HG02938 (cell line): ENCODE data around the gene RNF220.

Experiments used
- ATAC-seq: cut with Tn5 transposase; IDR thresholded peaks from one replicate; pipeline ENCODE4 v1.9.1; 2021; ENCODE audit warnings: mild to moderate bottlenecking, moderate library complexity; ENCODE audit not compliant: unreplicated experiment

The RNF220 gene

DNA sequence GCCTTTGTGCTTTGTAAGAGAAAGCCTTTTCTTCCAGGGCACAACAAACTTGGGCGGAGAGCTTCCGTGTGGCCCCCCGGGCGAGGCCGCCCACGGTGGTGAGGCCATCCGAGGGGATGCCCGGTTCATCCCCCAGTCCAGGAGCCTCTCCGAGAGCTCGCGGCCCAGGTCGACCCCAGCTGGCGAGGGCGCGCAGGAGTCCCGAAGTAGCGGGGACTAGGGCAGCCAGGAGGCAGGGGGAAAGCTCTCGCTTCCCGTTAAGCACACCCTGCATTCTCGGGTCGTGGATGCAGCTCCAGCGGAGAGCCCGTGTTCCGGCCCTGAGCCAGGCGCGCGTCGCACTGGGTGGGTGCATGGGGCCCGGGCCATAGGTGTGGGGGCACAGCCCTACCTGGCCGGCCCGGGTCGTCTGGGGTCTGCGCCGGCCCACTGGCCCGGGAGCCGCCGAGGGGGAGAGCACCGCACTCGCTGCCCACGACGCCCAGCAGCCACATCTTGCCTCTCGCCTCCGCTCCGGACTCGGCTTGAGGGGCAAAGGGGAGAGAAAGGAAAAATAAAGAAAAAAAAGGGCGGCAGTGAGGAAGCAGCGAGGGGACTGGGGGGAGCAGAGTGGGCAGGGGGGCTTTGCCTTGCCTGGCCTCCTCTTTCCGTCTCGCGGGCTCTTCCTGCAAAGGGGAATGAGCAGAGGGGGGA is 1.8 kb downstream of the RNF220 start:
- no peak for ATAC-seq

DNA sequence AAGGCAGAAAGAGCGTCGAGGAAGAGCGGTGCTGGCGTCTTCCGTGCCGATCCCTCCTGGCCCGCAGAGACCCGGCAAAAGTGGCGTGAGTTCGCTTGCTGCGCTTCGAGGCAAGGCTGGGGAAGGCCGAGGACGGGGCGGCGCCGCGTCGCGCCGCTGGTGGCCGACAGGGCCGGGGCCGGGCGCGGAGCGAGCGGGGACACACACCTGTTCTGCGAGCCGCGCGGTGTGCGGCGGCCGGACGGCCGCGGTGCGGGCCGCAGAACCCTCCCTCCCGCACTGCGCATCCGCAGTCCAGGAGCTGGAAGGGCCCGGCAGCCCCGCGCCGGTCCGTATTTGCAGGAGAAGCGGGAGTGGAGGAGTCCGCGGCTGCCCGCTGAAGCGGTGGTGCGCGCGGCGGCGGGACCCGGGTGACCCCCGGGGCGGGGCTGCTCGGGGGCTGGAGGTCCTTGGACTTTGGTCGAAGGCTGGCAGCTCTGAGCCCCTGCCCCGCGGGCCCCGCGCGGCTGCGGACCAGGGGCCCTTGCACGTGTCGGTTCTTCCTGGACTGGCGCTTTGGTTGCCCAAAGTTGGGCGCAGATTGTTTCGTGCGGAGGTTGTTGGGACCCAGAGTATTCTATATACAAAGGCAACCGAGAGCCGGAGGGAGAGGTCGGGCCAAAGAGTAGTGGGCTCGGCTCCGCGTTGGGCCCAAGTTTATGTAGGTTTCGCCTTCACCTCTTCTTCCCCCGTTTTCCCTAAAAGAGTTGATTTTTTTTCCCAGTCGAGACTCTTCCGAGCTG is 2.6 kb downstream of the RNF220 start:
- ATAC-seq: no peak

DNA sequence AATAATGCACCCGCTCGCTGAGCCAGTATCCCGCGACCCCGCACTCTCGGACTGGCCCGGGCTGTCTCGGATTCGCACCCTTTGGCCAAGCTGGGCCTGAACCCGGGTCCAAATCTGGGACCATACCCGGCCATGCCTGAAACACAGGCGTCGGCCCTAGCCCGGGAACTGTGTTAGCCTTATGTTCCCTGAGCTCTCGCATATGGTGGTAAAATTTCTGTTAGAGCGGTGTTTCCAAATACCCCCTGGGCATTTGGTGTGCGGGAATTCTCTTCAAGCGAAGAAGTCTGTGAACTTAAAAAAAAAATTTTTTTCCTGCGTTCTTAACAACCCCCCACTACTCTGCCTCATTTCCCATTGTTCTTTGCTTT is 3.1 kb downstream of the RNF220 start:
- ATAC-seq: no peak

GRCh38 chr1:44408632-44409602 is 3.9 kb downstream of the RNF220 start:
- ATAC-seq: no peak

DNA sequence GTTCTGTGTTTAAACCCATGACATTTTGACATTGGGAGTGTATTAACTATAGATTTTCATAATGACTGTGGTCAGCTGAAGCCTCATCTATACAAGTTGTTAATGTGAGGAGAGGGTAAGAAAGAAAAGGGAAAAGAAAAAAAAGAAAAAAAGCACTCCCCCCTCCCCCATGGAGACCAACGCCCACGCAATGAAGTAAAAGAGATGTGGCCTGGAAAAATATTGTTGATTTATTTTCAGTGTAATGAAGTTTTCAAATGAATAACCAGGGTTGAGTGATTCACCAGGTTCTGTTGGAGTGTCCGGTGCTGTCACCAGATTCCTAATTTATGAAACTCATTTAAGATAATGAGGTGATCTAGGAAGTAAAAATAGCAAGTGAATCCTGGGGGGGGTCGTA is 4.7 kb downstream of the RNF220 start:
- ATAC-seq: no peak

DNA sequence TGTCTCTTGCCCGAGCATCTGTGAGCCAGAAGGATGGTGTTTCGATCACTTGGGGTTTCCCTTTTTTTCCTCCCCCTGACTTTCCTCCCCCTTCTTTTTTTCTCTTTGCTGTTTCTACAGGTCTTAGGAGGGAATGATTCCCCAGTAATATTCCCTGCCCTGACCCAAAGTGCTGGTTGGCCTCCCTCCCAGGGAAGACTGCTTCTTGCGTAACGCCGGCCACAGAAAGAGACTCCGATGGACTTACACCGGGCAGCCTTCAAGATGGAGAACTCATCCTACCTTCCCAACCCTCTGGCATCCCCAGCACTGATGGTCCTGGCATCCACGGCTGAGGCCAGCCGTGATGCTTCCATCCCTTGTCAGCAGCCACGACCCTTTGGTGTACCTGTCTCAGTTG is 6.8 kb downstream of the RNF220 start:
- no peak for ATAC-seq

- ATAC-seq: no peak
Observed at GRCh38 chr1:44412601-44413000, 7.5 kb downstream of the RNF220 start.

DNA sequence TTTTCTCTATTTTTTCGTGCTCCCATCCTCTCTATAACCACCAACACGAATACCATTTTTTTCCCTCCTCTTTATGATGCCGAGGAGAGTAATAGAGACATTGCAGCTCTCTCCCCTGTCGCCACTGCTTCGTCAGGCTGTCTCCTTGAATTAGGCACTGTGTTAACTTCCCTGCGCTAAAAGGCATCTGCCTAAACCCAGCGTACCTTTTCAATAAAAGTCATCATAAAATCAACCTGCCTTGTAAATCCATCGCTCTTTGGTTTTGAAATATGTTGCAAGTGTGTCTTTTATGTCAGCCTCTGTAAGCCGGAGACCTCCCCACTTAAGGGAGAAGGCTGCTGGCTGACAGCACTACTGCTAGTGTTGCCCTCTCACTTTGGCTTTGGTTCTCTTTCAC is 8.7 kb downstream of the RNF220 start:
- no peak for ATAC-seq

- no peak for ATAC-seq
Observed at GRCh38 chr1:44415013-44415412, 10.0 kb downstream of the RNF220 start.

DNA sequence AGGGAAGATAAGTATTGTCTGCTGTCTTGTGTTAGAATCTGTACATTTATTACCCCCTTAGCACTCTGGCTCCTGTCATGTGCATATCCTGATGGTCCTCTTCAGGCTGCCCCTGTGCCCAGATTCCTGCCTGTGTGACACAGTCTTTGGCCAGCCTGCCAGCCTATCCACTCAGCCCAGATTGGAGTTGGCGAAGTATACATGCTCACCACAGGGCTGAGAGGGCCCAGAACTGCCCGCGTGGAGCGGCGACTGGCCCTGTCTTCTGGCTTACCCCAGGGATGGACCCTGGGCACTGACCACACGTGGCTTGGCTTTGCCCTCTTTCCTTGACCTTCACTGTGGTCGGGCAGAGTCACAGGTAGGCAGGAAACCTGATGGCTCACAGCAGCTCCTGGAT is 11.4 kb downstream of the RNF220 start:
- ATAC-seq: no peak

DNA sequence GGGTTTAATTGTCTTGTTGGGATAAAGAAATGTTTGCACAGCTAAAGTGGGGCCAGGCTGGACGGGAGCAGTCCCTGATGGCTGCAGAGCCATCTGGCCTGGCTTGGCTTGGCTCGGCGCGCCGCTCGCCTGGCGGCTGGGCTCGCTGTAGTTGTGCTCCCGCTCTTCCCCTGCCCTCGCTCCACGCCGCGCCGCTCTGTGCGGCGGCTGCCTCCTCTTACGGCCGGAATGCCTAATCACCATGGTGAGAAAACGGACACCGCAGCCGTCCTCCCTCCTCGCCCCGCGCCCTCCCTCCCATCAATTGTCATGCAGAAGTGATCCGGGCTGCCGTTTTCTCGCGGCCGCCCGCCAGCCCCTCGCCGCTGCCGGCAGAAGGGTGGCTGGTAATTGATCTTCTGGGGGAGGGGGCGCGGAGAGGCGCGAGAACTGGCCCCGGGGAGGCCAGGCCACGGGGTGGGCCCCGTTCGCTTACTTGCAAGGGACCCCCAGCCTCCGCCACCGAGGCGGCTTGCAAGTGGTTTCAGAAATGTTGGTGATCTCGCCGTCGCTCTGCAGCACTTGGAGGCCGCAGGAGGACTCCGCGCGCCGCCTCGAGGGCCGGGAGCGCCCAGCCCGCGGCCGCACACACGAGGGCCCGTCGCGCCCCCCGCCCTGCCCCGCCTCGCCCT is 12.4 kb downstream of the RNF220 start:
- no peak for ATAC-seq

- no peak for ATAC-seq
Observed at GRCh38 chr1:44418022-44418673, 13.1 kb downstream of the RNF220 start.

- ATAC-seq: no peak
Observed at GRCh38 chr1:44419901-44420300, 14.8 kb downstream of the RNF220 start.

GRCh38 chr1:44420535-44420934 is 15.5 kb downstream of the RNF220 start:
- no peak for ATAC-seq

GRCh38 chr1:44421446-44421884 is 16.4 kb downstream of the RNF220 start:
- no peak for ATAC-seq

GRCh38 chr1:44422161-44422560 is 17.1 kb downstream of the RNF220 start:
- no peak for ATAC-seq

GRCh38 chr1:44423591-44424537 is 18.8 kb downstream of the RNF220 start:
- no peak for ATAC-seq

DNA sequence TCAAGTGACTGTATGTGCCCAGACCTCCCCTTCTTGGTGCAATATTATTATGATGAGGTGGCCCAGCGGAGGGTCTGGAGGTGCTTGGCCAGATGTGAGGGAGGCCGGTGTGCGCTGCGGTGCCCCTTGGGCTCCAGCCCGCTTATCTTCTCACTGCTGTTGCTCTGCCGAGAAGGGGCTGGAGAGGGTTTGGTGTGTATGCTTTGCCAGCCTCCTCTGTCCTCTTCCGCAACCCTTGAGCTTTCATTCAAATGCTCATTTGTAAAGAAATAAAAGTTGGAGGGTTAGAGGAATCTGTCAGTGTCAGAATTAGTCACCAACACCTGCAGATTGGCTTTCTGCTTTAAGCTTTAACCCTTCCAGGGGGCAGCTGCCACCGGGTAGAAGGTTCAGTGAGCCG is 19.7 kb downstream of the RNF220 start:
- ATAC-seq: no peak
